NB4 (cell line): ENCODE data around the gene GSS.

Source experiments
- DNase-seq: peaks from one replicate; pipeline ENCODE4 v3.0.0; 2010; ENCODE audit warnings: low read depth
- H3K4me3 ChIP-seq: one replicate; pipeline ENCODE4 v1.5.1; 2011; ENCODE audit warnings: mild to moderate bottlenecking, low read depth, low read length, moderate library complexity
- CTCF ChIP-seq: IDR thresholded peaks from one replicate; pipeline ENCODE4 v1.5.1; 2012; ENCODE audit warnings: low read depth, low read length
- MAX ChIP-seq: IDR thresholded peaks from 2 replicates; pipeline ENCODE4 v1.6.1; 2011; ENCODE audit warnings: low read depth, low read length
- MYC ChIP-seq: IDR thresholded peaks from 2 replicates; pipeline ENCODE4 v1.6.1; 2011; ENCODE audit warnings: low read depth, low read length
- POLR2A ChIP-seq: IDR thresholded peaks from 2 replicates; pipeline ENCODE4 v1.6.1; 2011; ENCODE audit warnings: mild to moderate bottlenecking; ENCODE audit not compliant: insufficient read length; ENCODE audit errors: extremely low read depth

GSS gene

GRCh38 chr20:34979366-34980153 lies 24.0 kb upstream of the GSS start:
- DNase-seq: no peak
- H3K4me3 ChIP-seq: no peak overlapping the region
- TF ChIP-seq CTCF: no peak
- TF ChIP-seq MYC: no peak
- no peak for TF ChIP-seq MAX
- TF ChIP-seq POLR2A: no peak

GRCh38 chr20:34978092-34978744 lies 22.6 kb upstream of the GSS start:
- TF ChIP-seq POLR2A (no peak), CTCF (no peak), MYC (no peak), MAX (no peak)

GRCh38 chr20:34977365-34978091 lies 21.9 kb upstream of the GSS start:
- DNase-seq: no peak
- no peak overlapping the region for H3K4me3 ChIP-seq
- TF ChIP-seq MAX: no peak

More at GRCh38 chr20:34978092-34978744, 22.6 kb upstream of the GSS start:
- no peak overlapping the region for H3K4me3 ChIP-seq
- no peak for DNase-seq

GRCh38 chr20:34976286-34976685 lies 20.7 kb upstream of the GSS start:
- no peak for DNase-seq
- H3K4me3 ChIP-seq: no peak overlapping the region
- TF ChIP-seq MAX (no peak), POLR2A (no peak), MYC (no peak), CTCF (no peak)

- H3K4me3 ChIP-seq: no peak overlapping the region
- no peak for TF ChIP-seq POLR2A
- DNase-seq: no peak
Observed at GRCh38 chr20:34974246-34974645, 18.6 kb upstream of the GSS start.

GRCh38 chr20:34971561-34972235 lies 16.1 kb upstream of the GSS start:
- TF ChIP-seq MAX (no peak), MYC (no peak)
- no peak for DNase-seq
- H3K4me3 ChIP-seq: no peak overlapping the region
